HG03439 (cell line): ENCODE measurements around the gene MFSD6L.
"Not testable (repeated sequence)": the region's sequence is repeated elsewhere in the genome, so short reads cannot be mapped to it uniquely, and the experiment has no call there.

Experiments
- ATAC-seq: cut with Tn5 transposase; IDR thresholded peaks from one replicate; pipeline ENCODE4 v1.9.1; 2021; ENCODE audit warnings: mild to moderate bottlenecking, moderate library complexity; ENCODE audit not compliant: unreplicated experiment

The MFSD6L gene

DNA sequence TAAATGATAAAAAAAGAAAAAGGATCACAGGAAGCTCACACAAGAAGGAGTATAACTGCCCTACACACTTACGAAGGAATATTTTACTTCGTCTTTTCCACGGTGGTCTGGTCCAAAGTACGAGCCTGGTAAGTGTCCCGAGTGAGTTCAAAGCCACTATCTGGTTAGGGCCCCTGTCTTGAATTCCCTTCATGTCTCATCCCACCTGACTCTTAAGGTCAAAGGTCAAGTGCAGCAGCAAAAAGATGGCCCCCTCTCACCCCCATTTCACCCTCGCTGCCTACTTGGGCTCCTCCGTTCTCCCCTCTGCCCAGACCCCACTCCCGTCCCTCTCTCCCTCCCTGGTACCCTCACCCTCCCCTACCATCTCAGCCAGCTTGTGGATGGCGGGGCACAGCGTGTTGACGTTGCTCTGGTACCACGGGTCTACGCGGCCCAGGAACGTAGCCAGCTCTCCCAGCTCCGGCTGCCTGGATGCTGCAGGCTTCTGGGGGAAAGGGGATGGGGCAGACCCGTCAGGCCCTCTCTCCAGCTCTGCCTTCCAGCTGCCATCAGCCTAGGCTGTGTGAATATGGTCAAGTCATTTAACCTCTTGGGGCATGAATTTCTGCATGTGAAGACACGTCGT is 27.8 kb upstream of the MFSD6L start:
- ATAC-seq = no peak

GRCh38 chr17:8825802-8826201 is 26.6 kb upstream of the MFSD6L start:
- no peak for ATAC-seq

DNA sequence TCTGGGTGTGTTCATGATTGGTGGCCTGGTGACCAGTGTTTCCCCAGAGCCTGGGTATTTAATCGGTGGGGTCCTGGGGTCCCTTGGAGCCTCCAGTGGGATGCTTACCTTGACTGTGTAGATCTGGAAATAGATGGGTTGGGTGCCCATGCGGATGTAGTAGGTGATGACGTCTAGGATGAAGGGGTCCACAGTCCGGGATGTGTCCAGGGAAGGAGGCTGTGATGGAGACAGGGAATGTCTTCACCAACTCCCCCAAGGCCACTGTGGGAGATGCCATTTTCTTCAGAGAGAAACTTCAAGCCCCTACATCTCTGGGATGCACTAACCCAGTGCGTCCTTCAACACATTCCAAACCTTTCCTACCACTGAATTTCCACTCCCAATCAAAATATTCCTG is 24.1 kb upstream of the MFSD6L start:
- ATAC-seq = no peak

DNA sequence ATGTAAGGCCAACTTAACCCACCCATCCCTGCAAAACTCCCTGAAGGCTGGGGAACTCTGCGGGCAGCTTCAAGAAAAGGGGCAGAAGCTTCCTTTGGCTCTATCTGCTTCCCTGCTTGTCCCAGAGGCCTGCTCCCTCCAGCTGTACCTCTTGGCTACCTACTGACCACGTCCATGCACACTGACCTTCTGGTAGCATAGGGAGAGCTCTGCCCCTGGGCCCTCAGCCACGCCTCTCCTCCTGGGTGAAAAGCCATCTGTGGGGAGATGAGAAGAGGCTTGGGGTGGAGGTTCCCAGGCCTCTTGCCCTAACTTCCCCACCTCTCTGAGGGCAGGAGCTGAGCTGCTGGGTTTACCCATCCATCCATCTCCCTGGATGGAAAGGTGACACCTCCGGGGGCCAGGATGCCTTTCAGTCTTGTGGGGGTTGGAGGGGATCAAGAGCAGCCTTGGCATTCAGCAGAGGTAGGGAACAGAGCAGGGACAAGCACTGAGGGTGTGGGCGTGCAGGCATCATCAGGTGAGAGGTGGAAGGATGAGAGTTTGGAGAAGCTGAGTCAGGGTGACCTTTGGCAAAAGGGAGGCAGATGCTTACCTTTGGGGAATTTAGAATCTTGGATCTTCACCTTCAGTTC is 23.4 kb upstream of the MFSD6L start:
- no peak for ATAC-seq

- ATAC-seq = no peak
These were observed 22.4 kb upstream of the MFSD6L start for GRCh38 chr17:8821446-8822105.

DNA sequence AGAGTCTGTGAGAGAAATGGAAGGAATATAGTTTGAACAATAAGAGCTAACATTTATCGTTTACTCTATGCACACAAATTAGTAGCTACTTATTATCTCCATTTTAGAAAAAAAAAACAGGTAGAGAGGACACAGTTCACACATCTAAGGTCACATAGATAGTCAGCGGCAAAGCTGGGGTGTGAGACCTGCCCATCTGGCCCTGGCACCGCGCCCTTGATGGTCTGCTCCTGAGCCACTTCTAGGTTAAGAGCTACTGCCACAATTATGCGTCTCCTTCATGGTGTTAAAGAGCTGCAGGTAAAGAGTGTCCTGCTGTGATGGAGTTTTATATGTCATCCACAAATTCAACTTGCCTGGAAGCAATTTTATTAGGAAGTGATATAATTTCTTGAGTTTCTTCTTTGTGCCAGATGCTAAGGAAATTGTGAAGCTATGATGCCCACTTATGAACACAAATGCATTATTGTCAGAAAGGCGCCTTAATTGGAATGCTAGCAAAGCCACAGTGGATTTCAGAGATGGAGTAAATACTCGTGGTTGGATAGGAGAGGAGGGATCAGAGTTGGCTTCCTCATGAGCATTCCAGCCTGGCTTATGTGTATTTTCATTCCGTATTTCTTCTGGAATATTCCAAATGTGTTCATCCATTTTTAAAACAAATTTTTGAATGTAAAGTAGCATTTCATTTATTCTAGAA is 21.3 kb upstream of the MFSD6L start:
- ATAC-seq = no peak

- no peak for ATAC-seq
These were observed 19.6 kb upstream of the MFSD6L start for GRCh38 chr17:8818654-8819330.

DNA sequence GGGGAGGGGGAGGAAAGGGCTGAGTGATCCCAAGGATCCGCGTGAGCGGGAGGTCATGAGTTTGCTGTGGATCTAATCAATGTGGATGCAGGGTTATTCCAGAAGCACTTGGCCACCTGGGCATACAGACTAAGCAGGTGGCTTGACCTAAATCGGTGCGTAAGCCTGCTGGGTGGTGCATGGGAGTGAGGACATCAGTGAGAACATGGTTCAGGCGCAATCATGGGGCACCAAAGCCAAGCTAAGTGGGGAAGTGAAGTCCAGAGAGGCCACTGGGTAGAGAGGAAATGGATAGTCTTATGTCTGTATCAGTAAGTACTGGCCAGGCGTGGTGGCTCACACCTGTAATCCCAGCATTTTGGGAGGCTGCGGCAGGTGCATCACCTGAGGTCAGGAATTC is 18.9 kb upstream of the MFSD6L start:
- ATAC-seq = no peak

DNA sequence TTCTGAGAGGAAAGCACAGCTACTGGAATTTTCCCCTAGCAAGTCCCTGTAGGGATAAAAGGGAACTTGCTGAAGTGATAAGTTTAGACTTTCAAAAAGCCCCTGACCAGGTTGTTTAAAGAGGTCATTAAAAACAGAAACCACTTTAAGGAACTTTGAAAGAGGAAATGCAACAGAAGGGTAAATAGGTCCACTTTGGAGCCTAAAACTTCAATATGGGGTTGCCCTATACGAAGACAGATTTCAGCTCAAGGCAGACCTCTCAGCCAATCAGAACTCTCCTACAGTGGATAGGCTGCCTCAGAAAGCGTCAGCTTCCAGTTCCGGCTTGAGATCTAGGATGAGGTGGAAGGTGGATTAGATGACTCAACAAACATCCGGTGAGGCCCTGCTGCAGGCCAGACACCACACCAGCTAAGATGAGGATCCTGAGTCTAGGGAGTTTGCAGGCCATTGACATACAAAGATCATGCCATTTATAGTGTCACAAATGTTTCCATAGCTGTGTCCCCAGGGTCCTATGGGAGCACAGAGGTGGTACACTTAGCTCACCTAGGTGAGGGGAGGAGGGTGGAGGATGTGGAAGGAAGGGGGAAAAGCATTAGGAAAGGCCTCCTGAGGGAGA is 7.9 kb upstream of the MFSD6L start:
- ATAC-seq = peak; percentile 88

- no peak for ATAC-seq
These were observed 7.2 kb upstream of the MFSD6L start for GRCh38 chr17:8806253-8806925.

- not testable (repeated sequence) for ATAC-seq
These were observed 6.2 kb upstream of the MFSD6L start for GRCh38 chr17:8805396-8805795.

- ATAC-seq = no peak
These were observed 4.6 kb upstream of the MFSD6L start for GRCh38 chr17:8803531-8804420.

DNA sequence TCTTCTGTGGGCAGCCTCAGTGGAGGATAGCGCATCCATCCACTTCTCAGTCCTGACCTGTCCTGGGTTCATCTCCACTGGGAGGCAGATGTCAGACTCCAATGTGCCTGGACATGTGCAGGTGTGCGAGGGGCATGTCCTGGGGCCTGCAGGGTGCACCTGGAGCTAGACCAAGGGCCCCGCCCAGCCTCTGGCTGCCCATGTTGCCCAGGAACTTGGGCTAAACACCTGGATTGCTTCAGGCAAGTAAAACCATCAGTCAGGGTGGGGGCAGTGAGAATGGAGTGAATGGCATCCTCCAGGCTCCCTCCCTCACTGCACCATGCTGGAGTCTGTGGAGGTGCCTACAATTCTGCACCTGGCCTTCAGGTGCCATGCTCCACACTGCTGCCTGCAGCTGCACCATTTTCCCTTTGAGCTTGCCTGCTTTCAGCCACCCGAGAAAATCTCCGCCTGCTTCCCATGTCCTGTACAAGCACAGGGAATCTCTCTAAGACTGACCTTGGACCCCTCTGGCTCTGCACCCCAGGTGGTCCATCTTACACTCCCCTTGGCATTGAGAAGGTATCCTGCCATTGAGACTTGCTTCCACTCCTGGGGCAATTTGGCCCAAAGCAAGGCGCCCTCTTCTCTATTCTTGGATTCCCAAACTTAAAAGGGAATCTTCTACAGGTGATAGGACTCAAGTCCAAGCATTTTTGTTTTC is 2.1 kb upstream of the MFSD6L start:
- ATAC-seq = no peak

DNA sequence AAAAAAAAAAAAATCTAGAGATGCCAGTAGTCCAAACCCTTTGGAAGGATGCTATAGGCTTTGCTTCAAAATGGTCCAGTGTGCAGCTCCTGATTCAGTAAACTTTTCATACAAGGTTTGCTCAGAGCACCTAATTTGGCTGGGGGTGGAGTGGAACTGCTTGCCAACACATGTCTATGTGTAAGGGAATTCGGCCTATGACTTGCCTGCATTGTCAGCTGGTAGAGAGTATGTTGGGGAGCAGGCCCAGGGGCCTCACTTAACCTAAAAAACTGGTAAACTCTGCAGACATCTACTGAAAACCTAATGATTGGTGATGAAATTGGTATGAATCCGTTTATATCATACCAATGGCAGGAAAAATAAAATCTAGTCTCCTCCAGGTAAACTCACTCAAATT is 1.5 kb upstream of the MFSD6L start:
- ATAC-seq = no peak

DNA sequence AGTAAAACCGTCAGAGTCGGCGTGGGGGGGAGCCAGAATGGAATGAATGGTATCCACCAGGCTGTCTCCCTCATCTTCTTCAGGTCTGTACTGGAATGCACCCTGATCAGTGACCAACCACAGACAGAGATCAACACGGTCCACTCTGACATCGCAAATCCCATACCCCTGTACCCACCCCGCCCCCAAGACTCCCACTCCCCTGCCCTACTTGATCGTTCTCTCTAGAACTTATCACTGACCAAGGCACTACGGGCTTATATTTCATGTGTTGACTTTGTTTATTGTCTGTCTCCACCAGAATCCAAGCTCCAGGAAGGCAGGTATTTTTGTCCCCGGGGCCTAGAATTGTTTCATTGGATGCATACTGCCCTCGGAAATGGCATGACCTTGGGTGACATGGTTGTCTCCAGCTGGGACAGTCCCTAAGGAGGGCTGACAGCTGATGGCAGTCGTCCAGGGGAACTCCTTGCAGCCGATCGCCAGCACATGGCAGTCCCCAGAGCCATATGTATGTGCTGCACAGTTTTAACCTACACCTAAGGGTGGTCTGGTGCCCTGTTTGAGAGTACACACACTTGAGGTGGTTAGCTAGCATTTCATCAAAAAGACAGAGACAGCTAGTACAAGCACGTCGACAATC is 526 bp upstream of the MFSD6L start:
- ATAC-seq = no peak

DNA sequence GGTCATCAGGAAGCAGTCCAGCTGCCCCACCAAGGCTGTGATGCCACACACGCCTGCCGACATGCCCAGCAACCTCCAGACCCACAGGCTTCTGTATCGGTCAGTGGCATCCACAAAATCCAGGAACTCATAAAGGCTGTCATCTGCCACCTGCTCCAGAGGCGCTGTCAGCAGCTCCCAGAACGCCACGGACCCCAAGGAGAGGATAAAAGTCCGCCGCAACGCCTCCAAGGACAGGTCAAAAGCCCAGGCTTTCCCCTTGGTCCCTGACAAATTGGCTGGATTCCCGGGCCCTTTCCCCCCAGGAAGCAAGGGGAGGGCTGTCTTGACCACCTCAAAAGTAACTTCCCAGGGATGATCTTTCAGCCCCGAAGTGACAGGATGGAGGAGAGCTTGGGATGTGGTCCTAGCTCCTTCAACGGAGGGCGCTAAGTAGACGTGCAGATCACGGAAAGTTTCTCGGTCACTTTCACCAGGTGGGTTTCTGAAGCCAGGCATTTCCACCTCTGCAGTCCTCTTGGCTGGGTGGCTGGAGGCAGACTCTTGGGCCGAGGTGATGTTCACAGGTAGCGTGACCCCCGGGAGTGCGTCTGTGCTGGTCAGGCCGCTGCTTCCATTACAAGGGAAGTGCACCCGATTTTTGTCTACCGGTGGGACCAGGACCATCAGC is 854 bp downstream of the MFSD6L start:
- ATAC-seq = no peak

DNA sequence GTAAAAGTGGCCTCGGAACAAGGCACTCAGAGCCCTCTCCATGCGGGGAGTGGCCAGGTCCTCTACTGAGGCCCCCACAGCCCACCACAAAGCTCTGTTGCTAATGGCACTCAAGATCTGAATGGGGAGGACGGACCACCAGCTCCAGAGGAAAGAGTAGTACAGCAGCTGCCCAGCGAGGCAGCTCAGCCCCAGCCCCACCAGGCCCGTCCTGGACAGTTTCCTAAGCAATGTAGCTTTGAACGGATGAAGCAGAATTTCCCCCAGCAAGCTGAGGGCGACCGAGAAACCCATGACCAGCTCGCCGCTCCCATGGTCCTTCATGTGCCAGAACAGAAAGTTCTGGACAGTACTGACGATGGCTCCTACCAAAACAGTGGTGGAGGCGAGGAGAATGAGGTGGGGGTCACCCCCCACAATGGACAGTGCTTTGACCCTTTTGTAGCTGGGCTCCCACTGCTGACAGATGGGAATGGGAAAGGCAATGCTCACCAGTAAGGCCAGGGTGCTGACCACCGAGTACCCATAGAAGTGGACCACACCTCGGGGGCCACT is 1.5 kb downstream of the MFSD6L start:
- ATAC-seq = no peak
